ENCODE data around the gene TMEM184B.

TMEM184B gene

GRCh38 chr22:38270091-38270992 lies 2.5 kb downstream of the TMEM184B start:
- Histone ChIP-seq H3K36me3 (ENCODE audit: control insufficient read depth in 1 of 2, insufficient read depth in 2 of 2, low read length in 2 of 2) (no peaks in the 10 kb centered on the region), H3K4me3 (ENCODE audit: low read depth in 1 of 2, low read length in 2 of 2) (peak overlapping the region; percentile 89 to 90), H3K9me3 (ENCODE audit: control insufficient read depth in 1 of 2, low read length in 2 of 2) (no peaks in the 10 kb centered on the region), H3K27me3 (ENCODE audit: low read depth, low read length) (no peaks in the 10 kb centered on the region), H3K27ac (ENCODE audit: low read length) (peak overlapping the region; percentile 53), H3K4me1 (ENCODE audit: control insufficient read depth in 1 of 2, insufficient read depth in 2 of 2, low read length in 2 of 2) (peaks cover 29 to 49% of the 10 kb centered on the region in 2 donors)

- Histone ChIP-seq H3K36me3 (ENCODE audit: control insufficient read depth in 1 of 2, insufficient read depth in 2 of 2, low read length in 2 of 2) (no peaks in the 10 kb centered on the region), H3K27ac (ENCODE audit: low read length) (no peak overlapping the region), H3K4me3 (ENCODE audit: low read depth in 1 of 2, low read length in 2 of 2) (no peak overlapping the region), H3K27me3 (ENCODE audit: low read depth, low read length) (no peaks in the 10 kb centered on the region), H3K9me3 (ENCODE audit: control insufficient read depth in 1 of 2, low read length in 2 of 2) (no peaks in the 10 kb centered on the region), H3K4me1 (ENCODE audit: control insufficient read depth in 1 of 2, insufficient read depth in 2 of 2, low read length in 2 of 2) (peaks cover 29 to 58% of the 10 kb centered on the region in 2 donors)
Observed at GRCh38 chr22:38269466-38269865, 3.3 kb downstream of the TMEM184B start.

GRCh38 chr22:38267086-38267485 lies 5.7 kb downstream of the TMEM184B start:
- no peak overlapping the region for H3K27ac ChIP-seq (ENCODE audit: low read length)
- H3K4me1 ChIP-seq (ENCODE audit: control insufficient read depth in 1 of 2, insufficient read depth in 2 of 2, low read length in 2 of 2): peaks cover 26 to 62% of the 10 kb centered on the region in 2 donors
- H3K4me3 ChIP-seq (ENCODE audit: low read depth in 1 of 2, low read length in 2 of 2): no peak overlapping the region

GRCh38 chr22:38266120-38266519 lies 6.7 kb downstream of the TMEM184B start:
- no peak overlapping the region for H3K4me3 ChIP-seq (ENCODE audit: low read depth in 1 of 2, low read length in 2 of 2)
- peak overlapping the region; percentile 29 for H3K27ac ChIP-seq (ENCODE audit: low read length)
- H3K4me1 ChIP-seq (ENCODE audit: control insufficient read depth in 1 of 2, insufficient read depth in 2 of 2, low read length in 2 of 2): peaks cover 18 to 62% of the 10 kb centered on the region in 2 donors
- no peaks in the 10 kb centered on the region for H3K9me3 ChIP-seq (ENCODE audit: control insufficient read depth in 1 of 2, low read length in 2 of 2)
- no peaks in the 10 kb centered on the region for H3K36me3 ChIP-seq (ENCODE audit: control insufficient read depth in 1 of 2, insufficient read depth in 2 of 2, low read length in 2 of 2)
- no peaks in the 10 kb centered on the region for H3K27me3 ChIP-seq (ENCODE audit: low read depth, low read length)

More at GRCh38 chr22:38267086-38267485, 5.7 kb downstream of the TMEM184B start:
- Histone ChIP-seq H3K9me3 (ENCODE audit: control insufficient read depth in 1 of 2, low read length in 2 of 2) (no peaks in the 10 kb centered on the region), H3K27me3 (ENCODE audit: low read depth, low read length) (no peaks in the 10 kb centered on the region), H3K36me3 (ENCODE audit: control insufficient read depth in 1 of 2, insufficient read depth in 2 of 2, low read length in 2 of 2) (no peaks in the 10 kb centered on the region)

- Histone ChIP-seq H3K36me3 (ENCODE audit: control insufficient read depth in 1 of 2, insufficient read depth in 2 of 2, low read length in 2 of 2) (no peaks in the 10 kb centered on the region), H3K27me3 (ENCODE audit: low read depth, low read length) (no peaks in the 10 kb centered on the region), H3K27ac (ENCODE audit: low read length) (no peak overlapping the region), H3K4me1 (ENCODE audit: control insufficient read depth in 1 of 2, insufficient read depth in 2 of 2, low read length in 2 of 2) (peaks cover 20 to 68% of the 10 kb centered on the region in 2 donors), H3K4me3 (ENCODE audit: low read depth in 1 of 2, low read length in 2 of 2) (no peak overlapping the region), H3K9me3 (ENCODE audit: control insufficient read depth in 1 of 2, low read length in 2 of 2) (no peaks in the 10 kb centered on the region)
Observed at GRCh38 chr22:38264322-38264843, 8.4 kb downstream of the TMEM184B start.

- peak overlapping the region; percentile 24 for H3K27ac ChIP-seq (ENCODE audit: low read length)
- no peaks in the 10 kb centered on the region for H3K27me3 ChIP-seq (ENCODE audit: low read depth, low read length)
- no peaks in the 10 kb centered on the region for H3K36me3 ChIP-seq (ENCODE audit: control insufficient read depth in 1 of 2, insufficient read depth in 2 of 2, low read length in 2 of 2)
- H3K4me1 ChIP-seq (ENCODE audit: control insufficient read depth in 1 of 2, insufficient read depth in 2 of 2, low read length in 2 of 2): peaks cover 37 to 76% of the 10 kb centered on the region in 2 donors
- H3K9me3 ChIP-seq (ENCODE audit: control insufficient read depth in 1 of 2, low read length in 2 of 2): no peaks in the 10 kb centered on the region
- no peak overlapping the region for H3K4me3 ChIP-seq (ENCODE audit: low read depth in 1 of 2, low read length in 2 of 2)
Observed at GRCh38 chr22:38262051-38262795, 10.6 kb downstream of the TMEM184B start.

GRCh38 chr22:38260761-38261681 lies 11.8 kb downstream of the TMEM184B start:
- peak overlapping the region in 1 of 2 donors; percentile 33 for H3K4me3 ChIP-seq (ENCODE audit: low read depth in 1 of 2, low read length in 2 of 2)
- peak overlapping the region; percentile 45 for H3K27ac ChIP-seq (ENCODE audit: low read length)
- H3K4me1 ChIP-seq (ENCODE audit: control insufficient read depth in 1 of 2, insufficient read depth in 2 of 2, low read length in 2 of 2): peaks cover 32 to 76% of the 10 kb centered on the region in 2 donors
- no peaks in the 10 kb centered on the region for H3K9me3 ChIP-seq (ENCODE audit: control insufficient read depth in 1 of 2, low read length in 2 of 2)
- H3K36me3 ChIP-seq (ENCODE audit: control insufficient read depth in 1 of 2, insufficient read depth in 2 of 2, low read length in 2 of 2): no peaks in the 10 kb centered on the region
- H3K27me3 ChIP-seq (ENCODE audit: low read depth, low read length): no peaks in the 10 kb centered on the region

GRCh38 chr22:38259370-38259769 lies 13.4 kb downstream of the TMEM184B start:
- H3K27ac ChIP-seq (ENCODE audit: low read length): peak overlapping the region; percentile 67
- no peaks in the 10 kb centered on the region for H3K27me3 ChIP-seq (ENCODE audit: low read depth, low read length)
- H3K4me1 ChIP-seq (ENCODE audit: control insufficient read depth in 1 of 2, insufficient read depth in 2 of 2, low read length in 2 of 2): peaks cover 30 to 61% of the 10 kb centered on the region in 2 donors
- H3K36me3 ChIP-seq (ENCODE audit: control insufficient read depth in 1 of 2, insufficient read depth in 2 of 2, low read length in 2 of 2): no peaks in the 10 kb centered on the region
- H3K4me3 ChIP-seq (ENCODE audit: low read depth in 1 of 2, low read length in 2 of 2): no peak overlapping the region
- H3K9me3 ChIP-seq (ENCODE audit: control insufficient read depth in 1 of 2, low read length in 2 of 2): no peaks in the 10 kb centered on the region

GRCh38 chr22:38258895-38259294 lies 13.9 kb downstream of the TMEM184B start:
- H3K4me1 ChIP-seq (ENCODE audit: control insufficient read depth in 1 of 2, insufficient read depth in 2 of 2, low read length in 2 of 2): peaks cover 30 to 58% of the 10 kb centered on the region in 2 donors
- H3K27ac ChIP-seq (ENCODE audit: low read length): peak overlapping the region; percentile 67
- no peaks in the 10 kb centered on the region for H3K9me3 ChIP-seq (ENCODE audit: control insufficient read depth in 1 of 2, low read length in 2 of 2)
- H3K27me3 ChIP-seq (ENCODE audit: low read depth, low read length): no peaks in the 10 kb centered on the region
- no peak overlapping the region for H3K4me3 ChIP-seq (ENCODE audit: low read depth in 1 of 2, low read length in 2 of 2)
- no peaks in the 10 kb centered on the region for H3K36me3 ChIP-seq (ENCODE audit: control insufficient read depth in 1 of 2, insufficient read depth in 2 of 2, low read length in 2 of 2)

- Histone ChIP-seq H3K36me3 (ENCODE audit: control insufficient read depth in 1 of 2, insufficient read depth in 2 of 2, low read length in 2 of 2) (no peaks in the 10 kb centered on the region), H3K27ac (ENCODE audit: low read length) (peak overlapping the region; percentile 82), H3K4me3 (ENCODE audit: low read depth in 1 of 2, low read length in 2 of 2) (peak overlapping the region; percentile 45 to 50), H3K9me3 (ENCODE audit: control insufficient read depth in 1 of 2, low read length in 2 of 2) (no peaks in the 10 kb centered on the region), H3K4me1 (ENCODE audit: control insufficient read depth in 1 of 2, insufficient read depth in 2 of 2, low read length in 2 of 2) (peaks cover 30 to 57% of the 10 kb centered on the region in 2 donors), H3K27me3 (ENCODE audit: low read depth, low read length) (no peaks in the 10 kb centered on the region)
Observed at GRCh38 chr22:38257650-38258250, 15.1 kb downstream of the TMEM184B start.

All from muscle layer of duodenum (tissue), 2 donors.